HCEC 1CT (cell line): ENCODE data around the gene MAPKAP1.

Source experiments
- DNase-seq: peaks from one replicate; pipeline ENCODE4 v3.0.0-alpha.2; 2017

MAPKAP1 gene

DNA sequence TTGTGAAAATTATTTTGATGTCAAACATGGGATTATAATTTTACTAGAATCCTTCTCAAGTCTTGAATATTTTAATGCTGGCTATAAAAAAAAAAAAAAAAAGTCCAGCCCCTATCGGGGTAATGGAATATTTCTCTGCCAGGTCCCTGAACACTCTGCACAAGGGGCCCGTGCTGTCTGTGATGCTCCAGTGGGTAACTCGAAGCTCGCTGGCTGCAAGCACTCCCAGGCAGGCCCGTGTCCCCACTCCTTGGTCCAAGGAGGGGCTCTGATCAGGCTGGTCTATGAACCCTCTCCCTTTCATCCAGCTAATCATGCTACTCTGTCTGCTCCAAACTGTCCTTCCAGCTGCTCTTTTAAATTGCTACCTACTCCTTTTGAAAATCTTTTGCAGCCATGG lies 264.6 kb downstream of the MAPKAP1 start:
- DNase-seq, result no peak

DNA sequence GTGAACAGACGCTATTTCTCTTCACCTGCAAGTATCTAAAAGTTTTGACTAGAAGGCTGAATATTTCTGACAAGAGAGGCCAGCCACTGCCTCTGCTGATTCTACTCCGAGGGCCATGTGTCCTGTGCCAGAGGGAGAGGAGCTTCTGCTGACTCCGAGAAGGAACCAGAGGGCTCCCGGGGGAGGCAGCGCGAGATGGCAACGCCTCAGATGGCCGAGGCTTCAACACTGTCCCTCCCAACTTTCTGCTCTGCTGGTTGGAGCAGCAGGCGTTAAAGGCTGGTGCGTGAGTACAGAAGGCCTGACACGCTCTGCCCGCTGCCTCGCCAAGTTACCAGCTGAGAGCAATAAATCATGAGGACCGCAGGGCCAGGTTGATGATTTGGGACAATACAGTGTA lies 266.6 kb downstream of the MAPKAP1 start:
- no peak for DNase-seq

DNA sequence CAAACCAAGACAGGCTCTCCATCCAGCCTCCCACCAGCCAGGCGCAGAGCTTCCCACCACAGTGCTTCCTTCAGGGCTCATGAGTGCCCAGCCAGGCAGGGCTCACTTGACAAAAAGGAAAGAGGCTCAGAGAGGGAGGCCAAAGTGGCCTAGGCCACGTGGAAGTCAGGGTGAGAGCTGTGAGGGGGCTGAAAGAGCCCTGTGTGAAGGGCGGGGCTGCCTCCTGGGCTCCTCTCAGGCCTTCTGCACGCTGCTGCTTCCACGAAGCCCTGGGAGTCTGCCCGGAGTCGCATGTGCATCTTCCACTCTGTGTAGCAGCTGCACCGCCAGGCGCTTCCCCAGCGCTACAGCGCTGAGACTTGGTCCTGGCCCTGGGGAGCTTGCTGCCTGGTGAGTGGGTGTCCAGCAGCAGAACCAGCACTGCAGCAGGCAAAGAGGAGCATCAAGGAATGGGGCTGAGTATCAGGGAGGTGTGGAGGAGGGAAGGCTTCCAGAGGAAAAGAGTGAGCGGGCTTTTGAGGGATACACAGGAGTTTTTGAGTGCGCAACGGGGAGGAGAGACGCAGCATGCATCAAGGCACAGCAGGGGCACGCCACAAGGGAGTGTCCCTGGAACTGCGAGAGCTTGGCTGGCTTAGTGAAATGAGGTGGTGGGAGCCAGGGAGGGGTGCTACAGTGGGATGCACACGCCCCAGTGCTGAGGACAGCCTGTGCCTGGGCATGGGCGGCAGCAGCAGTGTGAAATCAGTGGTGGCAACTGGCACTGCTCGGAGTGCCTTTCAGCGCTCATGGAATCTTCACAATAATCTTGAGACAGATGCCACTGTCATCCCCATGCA lies 267.4 kb downstream of the MAPKAP1 start:
- no peak for DNase-seq

DNA sequence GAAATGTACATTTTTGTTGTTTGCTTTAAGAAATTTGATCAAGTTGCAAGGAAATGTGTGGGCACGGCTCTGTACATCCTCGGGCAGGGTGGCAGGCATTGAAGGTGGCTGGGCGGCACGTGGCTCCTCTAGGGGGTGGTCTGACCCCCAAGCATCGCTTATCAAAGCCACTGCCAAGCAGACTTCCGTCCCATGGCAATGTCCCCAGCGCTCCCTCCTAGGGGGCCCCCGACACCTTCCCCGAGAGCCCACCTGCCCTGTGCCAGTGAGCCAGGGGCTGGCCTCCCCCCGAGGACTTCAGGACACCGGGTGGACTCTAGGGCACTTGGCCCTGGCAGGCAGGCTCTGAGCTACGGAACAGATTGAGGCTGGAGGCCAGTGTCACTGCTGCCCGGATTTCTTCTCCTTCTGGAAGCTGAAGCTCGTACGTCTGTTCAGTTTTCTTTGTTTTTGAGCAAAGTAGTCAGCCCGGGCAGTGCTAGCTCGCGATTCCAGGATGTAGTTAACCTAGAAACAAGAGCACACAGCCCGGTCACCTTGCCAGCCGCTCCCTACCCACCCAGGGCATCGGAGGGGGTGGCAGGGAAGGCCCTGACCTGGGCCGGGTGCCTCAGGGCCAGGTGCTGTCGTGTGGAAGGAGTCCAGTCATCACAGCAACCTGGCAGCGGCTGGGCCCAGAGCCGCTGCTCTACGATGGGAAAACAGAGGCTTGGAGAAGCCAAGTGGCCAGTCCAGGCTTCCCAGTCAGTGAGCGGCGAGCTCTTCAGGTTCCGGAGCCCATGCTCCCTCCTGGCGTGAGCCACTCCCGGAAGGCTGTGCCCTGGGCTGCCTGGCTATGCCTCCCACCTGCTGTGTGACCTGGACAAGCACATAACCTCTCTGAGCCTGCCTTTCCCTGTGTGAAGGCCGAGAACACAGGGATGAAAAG lies 268.2 kb downstream of the MAPKAP1 start:
- DNase-seq, result no peak

DNA sequence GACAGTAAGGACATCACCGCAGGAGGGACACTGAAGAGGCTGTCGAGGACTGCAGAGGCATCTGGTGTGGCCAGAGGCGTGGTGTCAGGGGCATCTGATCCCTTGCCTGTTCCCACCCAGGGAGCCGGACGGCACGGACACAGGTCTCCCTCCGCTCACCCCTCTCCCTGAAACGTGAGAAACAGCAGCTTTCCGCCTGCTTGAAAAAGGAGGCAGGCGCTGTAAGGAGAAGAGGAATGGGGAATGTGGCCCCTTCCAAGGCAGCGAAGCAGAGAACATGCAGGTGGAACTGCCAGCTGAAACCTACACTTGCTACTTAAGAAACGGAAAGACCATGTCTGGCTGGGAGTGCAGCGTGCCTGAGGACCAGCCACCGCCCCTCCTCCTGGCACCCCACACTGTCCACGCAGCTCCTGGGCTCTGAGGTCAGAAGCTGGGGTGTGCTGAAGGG lies 269.2 kb downstream of the MAPKAP1 start:
- DNase-seq, result no peak

DNA sequence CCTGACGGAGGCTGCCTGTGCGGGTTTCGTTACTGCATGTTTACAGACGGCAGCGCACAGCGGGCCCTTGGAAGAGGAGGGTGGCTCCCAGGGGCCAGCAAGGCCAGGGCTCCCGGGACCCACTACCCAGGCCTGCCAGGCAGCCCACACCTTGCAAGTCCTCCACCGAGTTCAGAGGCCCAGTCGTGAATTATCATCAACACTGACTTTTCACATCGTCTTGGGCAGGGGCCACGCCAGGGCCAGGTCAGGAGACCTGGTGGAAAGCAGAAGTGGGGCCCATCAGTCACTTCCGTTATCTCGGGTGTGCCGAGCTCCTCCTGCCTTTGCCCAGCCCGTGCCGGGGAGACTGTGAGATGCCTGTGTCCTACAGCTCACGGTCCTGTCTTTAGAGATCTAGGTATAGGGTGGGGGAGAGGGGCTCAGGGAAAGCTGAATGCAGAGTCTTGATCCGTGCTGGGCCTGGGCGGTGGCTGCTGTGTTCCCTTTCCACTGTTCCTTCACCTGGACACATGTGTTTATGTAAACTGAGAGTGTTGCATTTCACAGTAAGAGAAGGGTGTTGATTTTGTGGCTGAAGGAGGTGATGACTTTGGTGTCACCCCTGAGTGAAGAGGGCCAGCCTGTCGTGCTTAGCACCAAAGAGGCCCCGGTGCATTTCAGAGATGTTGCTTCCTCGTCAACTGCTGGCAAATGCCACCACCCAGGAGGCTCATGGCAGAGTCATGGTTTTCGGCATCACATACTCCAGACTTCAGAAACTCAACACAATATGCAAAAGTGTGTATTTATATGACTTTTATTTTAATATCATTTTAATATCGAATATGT lies 270.2 kb downstream of the MAPKAP1 start:
- no peak for DNase-seq

DNA sequence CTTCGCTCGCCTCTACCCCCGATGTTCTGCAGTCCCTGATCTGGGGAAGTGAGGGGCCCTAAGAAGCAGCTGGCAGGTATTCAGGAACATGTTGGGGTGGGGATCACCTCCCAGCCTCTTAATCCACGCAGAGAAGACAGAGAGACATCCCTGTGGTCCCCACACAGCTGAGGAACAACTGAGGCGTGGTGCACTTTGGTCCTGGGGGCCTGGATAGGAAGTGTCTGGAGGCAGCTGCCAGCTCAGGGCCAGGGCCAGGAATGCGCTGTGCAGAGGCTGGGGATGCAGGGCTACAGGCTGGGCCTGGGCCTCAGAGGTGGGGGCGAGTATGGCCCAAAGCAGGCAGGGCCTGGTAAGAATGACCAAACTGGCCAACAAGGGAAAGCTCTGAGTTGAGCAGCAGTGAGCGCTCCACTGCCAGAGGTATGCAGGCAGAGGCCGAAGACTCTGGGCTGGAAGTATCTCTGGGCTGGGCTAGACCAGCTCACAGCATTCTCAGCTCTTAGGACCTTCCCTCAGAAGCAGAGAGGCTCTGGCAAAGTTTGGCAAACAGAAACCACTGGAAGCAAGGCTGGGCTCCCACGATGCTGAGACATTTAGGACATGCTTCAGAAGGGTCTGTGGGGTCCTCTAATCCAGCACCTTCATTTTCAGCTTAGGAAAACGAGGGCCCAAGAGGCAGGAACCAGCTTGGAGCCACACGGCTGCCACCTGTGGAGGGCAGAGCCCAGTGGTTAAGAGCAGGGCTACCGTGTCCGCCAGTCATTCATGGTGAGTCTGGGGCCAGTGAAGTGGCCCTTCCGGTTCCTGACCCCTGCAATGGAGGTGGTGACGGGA lies 271.0 kb downstream of the MAPKAP1 start:
- no peak for DNase-seq

DNA sequence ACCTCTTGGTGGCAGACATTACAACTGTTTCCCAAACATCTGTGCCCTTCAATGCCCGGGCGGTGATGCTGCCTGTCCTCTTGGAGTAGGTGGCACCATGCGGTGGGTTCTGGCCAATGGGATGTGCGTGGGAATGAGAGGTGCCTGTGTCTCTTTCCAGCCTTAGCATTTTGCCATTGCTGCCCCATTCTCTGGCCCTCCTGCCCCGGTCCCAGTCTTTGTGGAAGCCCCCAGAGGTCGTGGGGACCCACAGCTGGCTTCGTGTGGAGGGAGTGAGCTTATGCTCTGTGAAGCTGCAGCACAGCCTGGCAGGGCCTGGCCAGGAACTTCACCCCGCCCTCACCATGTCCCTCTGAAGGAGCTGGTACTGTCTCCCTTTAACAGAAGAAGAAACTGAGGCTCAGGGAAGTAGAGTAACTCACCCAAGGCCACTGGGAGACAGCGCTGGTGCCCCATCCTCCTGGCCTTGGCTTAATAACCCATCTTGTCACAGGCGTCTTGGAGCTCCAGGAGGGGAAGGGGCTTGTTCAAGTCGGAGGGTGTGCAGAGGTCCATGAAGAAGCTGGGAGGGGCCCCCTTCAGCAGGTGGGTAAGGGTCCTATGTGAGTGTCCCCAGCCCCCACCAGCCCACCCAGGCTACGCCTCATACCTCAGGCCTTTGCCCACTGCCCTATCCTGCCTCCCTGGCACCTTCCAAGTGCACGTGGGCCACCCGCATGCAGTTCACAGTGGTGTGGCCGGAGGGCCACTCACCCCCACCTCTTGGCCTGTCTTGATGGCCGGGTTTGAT lies 271.8 kb downstream of the MAPKAP1 start:
- DNase-seq, result no peak

DNA sequence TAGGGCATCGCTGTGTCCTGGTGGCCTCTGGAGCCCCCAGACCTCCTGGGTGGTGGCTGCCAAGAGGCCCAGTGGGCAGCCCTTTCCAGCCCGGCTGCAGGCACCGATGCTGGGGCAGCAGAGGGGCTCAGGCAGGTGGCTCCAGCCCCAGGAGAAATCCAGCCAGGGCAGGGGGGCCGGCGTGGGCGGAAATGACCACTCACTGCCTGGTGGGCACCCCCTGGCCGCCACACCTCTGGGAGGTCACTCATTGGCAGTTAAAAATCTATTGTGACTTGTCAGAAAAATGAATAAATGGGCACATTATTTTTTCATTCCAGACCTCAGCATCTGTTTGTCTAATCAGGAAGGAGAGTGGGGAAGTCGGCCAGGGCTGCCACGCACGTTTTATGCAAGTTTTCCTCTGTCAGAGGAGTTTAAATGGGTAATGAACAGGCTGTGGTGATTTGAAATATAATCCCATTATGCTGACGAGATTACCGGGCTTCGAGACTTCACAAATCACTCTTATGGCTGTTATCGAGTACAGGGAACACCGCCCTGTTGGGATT lies 273.5 kb downstream of the MAPKAP1 start:
- no peak for DNase-seq

DNA sequence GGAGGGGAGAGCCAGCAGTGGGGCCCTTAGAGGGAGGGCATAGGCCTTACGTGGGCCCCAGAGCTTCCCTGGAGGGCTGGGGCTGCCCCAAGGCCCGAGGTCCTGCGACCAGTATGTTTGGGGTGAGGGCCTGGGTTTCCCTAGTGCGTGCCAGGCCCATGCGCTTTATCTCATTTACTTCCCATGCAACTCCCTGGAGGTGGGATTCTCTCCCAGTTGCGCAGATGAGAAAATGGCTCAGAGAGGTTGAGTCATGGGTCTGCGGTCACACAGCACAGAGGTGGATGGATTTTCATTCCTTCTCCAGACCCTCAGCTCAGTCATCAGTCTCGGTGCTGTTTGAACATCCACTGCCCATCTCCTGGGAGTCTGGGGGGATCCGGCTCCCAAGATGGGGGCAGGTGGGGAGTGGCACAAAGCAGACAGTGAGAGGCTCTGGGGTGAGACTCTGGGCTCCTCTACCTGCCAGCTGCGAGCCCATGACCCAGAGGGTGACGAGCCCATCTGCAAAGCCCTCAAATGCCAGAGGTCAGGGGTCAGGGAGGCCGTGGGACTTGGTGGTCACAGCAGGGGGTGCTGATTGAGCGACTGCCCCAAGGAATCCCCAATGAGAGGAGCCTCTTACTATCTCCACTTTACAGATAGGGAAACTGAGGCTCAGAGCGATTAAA lies 274.2 kb downstream of the MAPKAP1 start:
- DNase-seq, result no peak

DNA sequence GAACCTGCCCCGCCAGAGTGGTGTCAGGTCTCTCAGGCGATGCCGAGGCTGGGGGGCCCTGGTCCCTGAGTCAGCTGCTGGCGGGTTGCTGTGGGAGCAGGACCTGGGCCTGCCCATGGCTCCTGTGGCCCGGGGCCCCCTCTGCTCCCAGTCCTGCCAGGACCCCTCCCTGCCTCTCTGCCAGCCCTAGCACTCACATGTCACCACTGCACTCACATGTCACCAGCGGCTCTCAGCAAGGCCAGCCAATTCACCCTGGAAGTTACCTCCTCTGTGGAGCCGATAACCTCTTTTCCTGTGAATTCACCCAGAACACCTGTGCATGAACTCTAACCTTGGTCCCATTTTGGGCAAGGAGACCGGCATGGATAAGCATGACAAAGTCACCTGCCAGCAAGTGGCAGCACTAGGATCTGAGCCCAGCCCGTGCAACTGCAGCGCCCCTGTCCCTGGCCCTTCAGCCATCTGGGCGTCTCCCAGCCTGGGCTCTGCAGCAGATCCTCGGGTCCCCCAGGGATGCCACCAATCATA lies 275.2 kb downstream of the MAPKAP1 start:
- DNase-seq, result no peak

DNA sequence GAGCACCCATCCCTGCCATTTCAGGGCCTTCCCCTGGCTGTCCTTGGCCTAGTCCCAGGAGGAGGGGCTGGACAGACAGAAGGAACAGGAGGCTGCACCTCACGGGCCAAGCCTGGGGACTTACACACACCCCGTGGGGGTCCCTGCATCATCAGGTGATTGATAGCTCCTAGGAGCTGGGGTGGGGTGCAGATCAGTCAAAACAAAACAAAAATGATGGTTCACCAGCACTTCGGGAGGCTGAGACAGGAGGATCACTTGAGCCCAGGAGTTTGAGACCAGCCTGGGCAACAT lies 276.0 kb downstream of the MAPKAP1 start:
- DNase-seq, result no peak

DNA sequence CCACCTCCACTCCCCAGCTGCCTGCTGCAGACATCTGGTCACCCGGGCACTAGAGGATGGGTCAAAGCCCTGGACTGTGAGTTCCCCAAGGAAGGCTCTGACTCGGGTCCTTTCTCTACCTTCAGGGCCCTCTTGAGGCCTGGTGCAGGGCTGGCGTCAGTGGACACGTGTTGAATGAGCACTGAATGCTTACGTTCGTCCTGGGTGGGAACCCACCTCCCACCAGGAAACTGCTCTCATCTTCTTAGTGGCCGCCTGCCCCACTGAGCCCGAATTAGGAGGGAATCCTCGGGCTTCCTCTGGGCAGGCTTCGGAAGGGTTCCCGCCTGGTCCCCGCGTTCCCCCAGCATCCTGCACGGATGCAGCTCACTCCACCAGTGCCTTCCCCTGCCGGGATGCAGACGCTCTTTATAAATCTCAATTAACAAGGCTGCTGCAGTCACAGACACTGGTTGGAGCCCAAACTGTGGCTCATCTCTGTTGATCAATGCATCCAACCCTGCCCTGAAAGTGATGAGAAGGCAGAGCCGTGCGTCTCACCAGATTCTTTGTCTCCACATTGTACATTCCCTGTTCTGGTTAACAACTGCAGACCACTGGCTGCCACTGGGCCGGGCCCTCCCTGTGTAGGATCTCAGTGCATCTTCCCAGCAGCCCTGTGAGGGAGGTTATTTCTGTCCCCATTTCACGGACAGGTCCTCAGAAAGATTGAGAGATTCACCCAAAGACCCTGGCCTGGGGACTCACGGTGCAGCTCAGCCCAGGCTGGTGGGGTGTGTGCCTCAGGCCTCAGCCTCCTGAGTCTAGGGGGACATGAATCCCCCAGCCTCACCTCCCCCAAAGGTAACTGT lies 276.6 kb downstream of the MAPKAP1 start:
- no peak for DNase-seq

DNA sequence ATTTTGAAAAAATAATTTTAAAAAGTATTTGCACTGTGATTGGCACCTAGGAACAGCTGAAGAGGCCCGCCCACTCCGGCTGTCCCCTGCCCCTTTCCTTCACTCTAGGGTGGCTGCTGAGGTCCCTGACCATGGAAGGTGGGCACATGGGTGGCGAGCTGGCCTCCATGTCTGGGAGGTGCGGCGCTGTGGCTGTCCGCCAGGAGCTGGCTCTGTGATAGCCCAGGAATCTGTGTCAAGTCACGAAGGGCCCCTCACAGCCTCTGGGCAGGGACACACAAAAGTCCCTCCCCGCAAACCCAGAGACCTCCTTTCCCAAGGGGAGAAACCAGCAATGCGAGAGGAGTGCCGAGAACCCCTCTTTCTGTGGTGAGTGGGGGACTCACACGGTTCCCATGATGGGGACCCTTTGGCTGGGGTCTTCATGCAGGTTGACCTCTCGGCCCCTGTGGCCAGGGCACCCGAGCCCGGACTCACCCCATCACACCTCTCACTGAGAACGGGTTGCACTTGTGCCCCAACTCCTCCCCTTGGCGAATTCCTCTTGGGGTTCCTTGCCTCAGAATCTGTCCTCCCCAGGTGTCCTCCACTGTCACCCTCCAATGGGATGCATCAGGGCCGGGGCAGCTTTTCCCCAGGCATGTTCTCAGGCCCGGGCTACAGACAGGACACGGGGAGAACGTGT lies 277.4 kb downstream of the MAPKAP1 start:
- no peak for DNase-seq

DNA sequence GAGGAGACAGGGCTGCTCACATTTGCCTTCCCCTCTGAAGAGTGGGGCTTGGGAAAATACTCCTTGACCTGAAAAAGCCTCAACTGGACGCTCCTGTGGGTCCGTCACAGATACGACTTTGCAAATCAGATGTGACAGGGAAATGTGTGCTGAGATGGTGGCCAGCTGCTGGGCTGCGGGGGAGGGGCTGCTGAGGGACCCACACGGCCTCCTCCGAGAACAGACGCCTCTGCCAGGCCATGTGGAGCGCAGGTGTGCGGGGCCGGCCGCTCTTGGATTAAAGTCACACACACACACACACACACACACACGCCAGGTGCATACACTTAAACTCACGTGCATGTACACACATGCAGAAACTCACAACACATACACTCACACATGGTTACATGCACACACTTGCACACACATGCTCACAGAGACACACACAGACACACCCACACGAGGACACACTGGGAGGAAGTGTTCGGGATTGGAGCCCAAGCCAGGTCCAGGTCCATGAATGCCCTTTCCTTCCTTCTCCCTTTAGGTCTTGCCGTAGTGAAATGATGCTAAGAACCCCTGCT lies 278.0 kb downstream of the MAPKAP1 start:
- no peak for DNase-seq

DNA sequence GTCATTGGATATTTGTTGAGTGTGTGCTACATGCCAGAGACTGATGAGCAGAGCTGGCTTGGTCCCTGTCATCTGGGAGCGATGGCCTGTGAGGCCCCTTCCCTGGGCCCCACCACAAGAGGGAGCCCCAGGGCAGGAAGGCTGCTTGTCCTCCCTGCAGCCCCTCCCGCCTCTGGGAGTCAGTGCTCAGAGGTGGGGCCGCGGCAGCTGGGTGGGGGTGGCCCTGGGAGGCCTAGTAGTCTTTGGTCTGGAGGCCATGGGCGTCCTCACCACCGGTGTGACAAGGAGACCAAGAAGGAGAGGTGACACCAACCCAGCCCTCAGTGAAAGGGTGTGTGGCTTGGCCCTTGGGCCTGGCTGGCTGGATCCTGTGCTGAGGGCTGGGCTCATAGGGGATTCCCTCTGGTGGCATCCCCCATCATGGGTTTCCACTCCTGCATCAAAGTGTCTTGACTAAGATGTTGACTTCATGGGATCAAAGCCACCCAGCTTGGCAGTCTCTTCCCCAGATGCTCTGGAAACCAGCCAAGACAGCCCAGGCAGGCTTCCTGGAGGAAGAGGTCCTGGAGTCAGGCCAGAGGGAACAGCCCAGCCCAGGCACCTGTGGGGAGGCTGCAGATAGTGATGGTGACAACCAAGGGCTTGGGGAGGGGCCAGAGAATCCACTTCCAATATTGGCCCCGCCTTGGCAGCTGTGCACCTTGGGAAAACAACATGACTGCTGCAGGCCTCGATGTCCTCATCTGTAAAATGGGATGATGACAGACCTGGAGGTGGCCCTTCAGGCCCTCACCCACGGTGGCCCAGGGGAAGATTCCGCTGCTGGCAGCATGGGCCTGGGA lies 278.7 kb downstream of the MAPKAP1 start:
- DNase-seq, result no peak

DNA sequence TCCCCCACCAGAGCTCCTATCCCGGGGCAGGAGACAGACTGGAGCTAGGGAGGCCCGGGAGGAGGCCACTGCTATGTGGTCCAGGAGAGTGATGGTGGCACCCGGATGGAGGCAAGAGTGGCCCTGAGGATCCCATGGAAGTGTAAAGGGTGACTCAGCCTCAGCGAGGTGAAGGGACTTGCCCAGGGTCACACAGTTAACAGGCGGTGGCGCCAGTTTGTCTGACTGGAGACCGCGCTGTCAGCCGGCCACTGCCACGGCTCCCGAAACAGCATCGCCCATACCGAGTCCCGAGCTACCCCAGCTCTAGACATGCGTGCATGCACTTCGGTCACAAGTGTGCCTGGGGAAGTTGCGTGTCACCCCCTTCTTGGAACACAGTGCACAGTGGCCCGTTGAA lies 279.5 kb downstream of the MAPKAP1 start:
- no peak for DNase-seq
